ENCODE results near the gene FBXL20. TPM values are rescaled to one million over a fixed set of nuclear protein-coding genes. Genes with fewer than 3 reads are reported as not detected.

FBXL20 gene
- total RNA-seq (1 to 10 TPM; 7.9 to 8.4 TPM), polyA plus RNA-seq (1 to 10 TPM; 1.6 to 2.5 TPM)

DNA sequence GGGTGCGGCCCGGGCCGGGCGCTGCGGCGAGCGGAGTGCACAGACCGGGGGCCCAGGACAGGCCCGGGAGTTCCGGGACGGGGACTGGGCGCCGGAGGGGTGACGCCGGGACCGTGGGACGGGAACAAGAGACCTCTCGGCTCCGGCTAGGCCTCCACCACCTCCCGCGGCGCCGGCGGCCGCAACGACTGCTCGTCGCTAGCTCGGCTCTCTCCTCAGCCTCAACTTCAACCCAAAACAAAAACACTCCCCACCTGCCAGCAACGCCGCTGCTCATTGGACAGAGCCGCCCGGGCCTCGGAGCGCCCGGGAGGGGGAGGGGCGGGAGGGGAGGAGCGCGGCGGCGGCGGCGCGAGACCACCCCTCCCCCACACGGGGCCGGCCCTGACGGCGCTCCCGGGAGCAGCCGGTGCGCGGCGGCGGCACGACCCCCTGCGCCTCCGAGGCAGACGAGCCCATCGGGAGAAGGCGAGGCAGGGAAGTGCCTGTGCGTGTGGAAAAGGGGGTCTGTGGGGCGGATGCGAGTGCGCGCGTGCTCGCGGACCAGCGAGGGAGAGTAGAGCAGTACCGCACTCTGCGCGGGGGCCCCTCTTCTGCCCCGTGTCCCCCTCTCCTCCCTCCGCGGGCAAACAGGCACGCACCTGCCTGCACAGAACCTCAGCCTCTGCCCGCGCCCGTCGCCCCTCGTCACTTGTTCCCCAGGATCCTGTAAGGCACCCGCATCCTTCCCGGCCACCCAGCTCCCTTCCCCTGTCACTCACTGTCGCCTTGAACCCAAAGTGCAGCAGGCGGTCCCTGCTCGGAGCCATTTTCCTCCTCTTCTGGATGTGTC is at the start of gene FBXL20:
FBXL20 (minus strand) TSS at position 215 of the 832 bp plus-strand sequence. CDS start 224 bp downstream, outside the sequence.
- H3K36me3 ChIP-seq (ENCODE audit: control insufficient read depth in 4 of 4, insufficient read depth in 3 of 4, low read depth in 1 of 4, low read length in 3 of 4) = peaks cover 0 to 3% (median 2%) of the 10 kb centered on the region in 4 donors
- under 1% methylated on average over 86 of the region's 86 CpGs for WGBS
- no peaks in the 10 kb centered on the region for H3K27me3 ChIP-seq (ENCODE audit: control insufficient read depth in 4 of 4, insufficient read depth in 4 of 4, low read length in 3 of 4)
- no peaks in the 10 kb centered on the region for H3K9me3 ChIP-seq (ENCODE audit: control insufficient read depth in 4 of 4, low read length in 3 of 4)
- peak within 1 kb of the TSS; percentile 1 to 83 for H3K9ac ChIP-seq (ENCODE audit: low read depth in 1 of 2, low read length in 2 of 2)
- H3K4me1 ChIP-seq (ENCODE audit: control insufficient read depth in 4 of 4, insufficient read depth in 4 of 4, low read length in 3 of 4) = peaks cover 5 to 18% (median 15%) of the 10 kb centered on the region in 4 donors
- DNase-seq (ENCODE audit: low spot score) = peak; percentile 96
- peak within 1 kb of the TSS; percentile 82 to 93 for H3K27ac ChIP-seq (ENCODE audit: low read depth in 1 of 2, low read length in 2 of 2)
- H3K4me3 ChIP-seq (ENCODE audit: low read depth in 1 of 3, low read length in 3 of 3) = peak within 1 kb of the TSS; percentile 70 to 97 (median 91)
- TF ChIP-seq, protein P1, sequence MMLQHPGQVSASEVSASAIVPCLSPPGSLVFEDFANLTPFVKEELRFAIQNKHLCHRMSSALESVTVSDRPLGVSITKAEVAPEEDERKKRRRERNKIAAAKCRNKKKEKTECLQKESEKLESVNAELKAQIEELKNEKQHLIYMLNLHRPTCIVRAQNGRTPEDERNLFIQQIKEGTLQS (IDR thresholded peaks at IDR 0.05) = no peak
- TF ChIP-seq SP1 (IDR thresholded peaks at IDR 0.05) (peak; percentile 57), YY1 (IDR thresholded peaks at IDR 0.05) (peak; percentile 30)

DNA sequence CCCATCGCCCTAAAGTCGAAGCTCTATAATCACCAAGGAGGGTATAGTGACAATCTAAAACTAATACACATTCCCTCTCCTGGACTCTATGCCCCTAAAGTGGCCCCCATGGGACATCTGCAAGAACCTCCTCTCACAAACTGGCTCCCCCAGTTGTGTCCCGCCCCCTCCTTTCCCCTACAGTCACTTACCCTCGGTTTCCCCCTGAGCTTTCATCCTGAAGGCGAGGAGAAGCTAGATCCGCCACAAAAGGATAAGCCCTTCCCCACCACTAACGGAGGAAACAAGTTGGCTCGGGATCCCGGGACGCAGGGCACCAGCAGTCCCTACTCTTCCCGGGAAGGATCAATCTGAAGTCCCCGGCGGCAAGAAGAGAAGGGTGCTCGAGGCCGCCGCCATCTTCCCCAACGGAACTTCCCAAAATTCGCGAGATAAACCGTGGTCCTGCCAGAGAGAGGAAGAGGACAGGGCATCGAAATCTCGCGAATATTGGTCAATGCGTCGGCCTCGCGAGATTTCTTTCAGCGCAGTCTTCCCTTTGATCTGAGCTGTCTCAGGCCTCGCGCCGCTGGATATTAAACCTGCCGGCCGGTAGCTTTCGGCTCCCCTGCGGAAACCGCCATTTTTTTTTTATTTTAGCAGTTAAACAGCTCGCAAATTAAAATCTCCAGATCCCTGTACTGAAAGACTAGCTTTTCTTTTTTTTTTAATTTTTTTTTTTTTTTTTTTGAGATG is 49.6 kb upstream of the FBXL20 start, which contains the start of gene MED1:
MED1 (minus strand) TSS at position 417 of the 735 bp plus-strand sequence; CDS start at position 216, 201 bp downstream.
- Histone ChIP-seq H3K27ac (ENCODE audit: low read depth in 1 of 2, low read length in 2 of 2) (peak within 1 kb of the TSS; percentile 80 to 88), H3K4me1 (ENCODE audit: control insufficient read depth in 4 of 4, insufficient read depth in 4 of 4, low read length in 3 of 4) (peaks cover 10 to 38% (median 34%) of the 10 kb centered on the region in 4 donors), H3K27me3 (ENCODE audit: control insufficient read depth in 4 of 4, insufficient read depth in 4 of 4, low read length in 3 of 4) (no peaks in the 10 kb centered on the region), H3K9me3 (ENCODE audit: control insufficient read depth in 4 of 4, low read length in 3 of 4) (no peaks in the 10 kb centered on the region), H3K9ac (ENCODE audit: low read depth in 1 of 2, low read length in 2 of 2) (peak within 1 kb of the TSS; percentile 90 to 96), H3K36me3 (ENCODE audit: control insufficient read depth in 4 of 4, insufficient read depth in 3 of 4, low read depth in 1 of 4, low read length in 3 of 4) (peaks cover 3 to 12% (median 6%) of the 10 kb centered on the region in 4 donors), H3K4me3 (ENCODE audit: low read depth in 1 of 3, low read length in 3 of 3) (peak within 1 kb of the TSS; percentile 70 to 99 (median 91))
- WGBS = under 1% methylated on average over 37 of the region's 37 CpGs
- DNase-seq (ENCODE audit: low spot score) = peak; percentile 90
- TF ChIP-seq MAX (IDR thresholded peaks at IDR 0.05) (peak; percentile 52), FOXA2 (IDR thresholded peaks at IDR 0.05) (no peak), EGR1 (IDR thresholded peaks at IDR 0.05; ENCODE audit: low read depth in 2 of 2) (no peak), ZBTB33 (IDR thresholded peaks at IDR 0.05) (peak; percentile 100), SP1 (IDR thresholded peaks at IDR 0.05) (peak; percentile 21), JUND (IDR thresholded peaks at IDR 0.05) (no peak), HNF4G (IDR thresholded peaks at IDR 0.05) (no peak), GABPA (IDR thresholded peaks at IDR 0.05 in 1 of 2, conservative IDR thresholded peaks at IDR 0.05 in 1 of 2) (peak in 1 of 2 donors; percentile 74), YY1 (IDR thresholded peaks at IDR 0.05) (peak; percentile 98), RAD21 (IDR thresholded peaks at IDR 0.05) (peak; percentile 29 to 35), REST (IDR thresholded peaks at IDR 0.05) (no peak), RXRA (IDR thresholded peaks at IDR 0.05) (peak; percentile 39 to 56), TAF1 (conservative IDR thresholded peaks at IDR 0.05) (peak; percentile 63), HNF4A (conservative IDR thresholded peaks at IDR 0.05) (no peak), FOXA1 (IDR thresholded peaks at IDR 0.05) (no peak), NR2F2 (IDR thresholded peaks at IDR 0.05) (peak; percentile 19)
- TF ChIP-seq, protein P2, sequence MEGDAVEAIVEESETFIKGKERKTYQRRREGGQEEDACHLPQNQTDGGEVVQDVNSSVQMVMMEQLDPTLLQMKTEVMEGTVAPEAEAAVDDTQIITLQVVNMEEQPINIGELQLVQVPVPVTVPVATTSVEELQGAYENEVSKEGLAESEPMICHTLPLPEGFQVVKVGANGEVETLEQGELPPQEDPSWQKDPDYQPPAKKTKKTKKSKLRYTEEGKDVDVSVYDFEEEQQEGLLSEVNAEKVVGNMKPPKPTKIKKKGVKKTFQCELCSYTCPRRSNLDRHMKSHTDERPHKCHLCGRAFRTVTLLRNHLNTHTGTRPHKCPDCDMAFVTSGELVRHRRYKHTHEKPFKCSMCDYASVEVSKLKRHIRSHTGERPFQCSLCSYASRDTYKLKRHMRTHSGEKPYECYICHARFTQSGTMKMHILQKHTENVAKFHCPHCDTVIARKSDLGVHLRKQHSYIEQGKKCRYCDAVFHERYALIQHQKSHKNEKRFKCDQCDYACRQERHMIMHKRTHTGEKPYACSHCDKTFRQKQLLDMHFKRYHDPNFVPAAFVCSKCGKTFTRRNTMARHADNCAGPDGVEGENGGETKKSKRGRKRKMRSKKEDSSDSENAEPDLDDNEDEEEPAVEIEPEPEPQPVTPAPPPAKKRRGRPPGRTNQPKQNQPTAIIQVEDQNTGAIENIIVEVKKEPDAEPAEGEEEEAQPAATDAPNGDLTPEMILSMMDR (IDR thresholded peaks at IDR 0.05; ENCODE audit: low read depth, low read length, missing input control) = no peak
- TF ChIP-seq, protein P1 (IDR thresholded peaks at IDR 0.05) = peak; percentile 35

Measured in liver (tissue), 9 donors.